ENCODE data around the gene IMMT. TPM values are rescaled to one million over a fixed set of nuclear protein-coding genes. Genes with fewer than 3 reads are reported as not detected.

Gene IMMT
- total RNA-seq, 1 donor from 2014 or later: 93.3 TPM

- no peak overlapping the region for H3K9ac ChIP-seq
- H3K4me3 ChIP-seq: no peak overlapping the region
- H3K36me3 ChIP-seq: peaks cover 18% of the 10 kb centered on the region
- no peak overlapping the region for H3K4me3 Mint-ChIP-seq
- no peak overlapping the region for H3K27ac ChIP-seq
- no peaks in the 10 kb centered on the region for H3K9me3 Mint-ChIP-seq
- H3K9me3 ChIP-seq (ENCODE audit: low read depth): no peaks in the 10 kb centered on the region
- H3K27me3 ChIP-seq: no peaks in the 10 kb centered on the region
- peaks cover 2% of the 10 kb centered on the region for H3K27me3 Mint-ChIP-seq (ENCODE audit: insufficient read depth, low read depth)
- H3K4me2 ChIP-seq: no peak overlapping the region
- peaks cover 27% of the 10 kb centered on the region for H3K79me2 ChIP-seq (ENCODE audit: low read depth)
- no peak for DNase-seq (ENCODE audit: low spot score)
- H2AFZ ChIP-seq (replicated peaks): no peak overlapping the region
- no peaks in the 10 kb centered on the region for H3F3A ChIP-seq (ENCODE audit: low read depth)
- H3K27ac Mint-ChIP-seq: no peak overlapping the region
- no peaks in the 10 kb centered on the region for H4K20me1 ChIP-seq (ENCODE audit: low read depth)
- H3K4me1 ChIP-seq: no peaks in the 10 kb centered on the region
- TF ChIP-seq, protein P1, sequence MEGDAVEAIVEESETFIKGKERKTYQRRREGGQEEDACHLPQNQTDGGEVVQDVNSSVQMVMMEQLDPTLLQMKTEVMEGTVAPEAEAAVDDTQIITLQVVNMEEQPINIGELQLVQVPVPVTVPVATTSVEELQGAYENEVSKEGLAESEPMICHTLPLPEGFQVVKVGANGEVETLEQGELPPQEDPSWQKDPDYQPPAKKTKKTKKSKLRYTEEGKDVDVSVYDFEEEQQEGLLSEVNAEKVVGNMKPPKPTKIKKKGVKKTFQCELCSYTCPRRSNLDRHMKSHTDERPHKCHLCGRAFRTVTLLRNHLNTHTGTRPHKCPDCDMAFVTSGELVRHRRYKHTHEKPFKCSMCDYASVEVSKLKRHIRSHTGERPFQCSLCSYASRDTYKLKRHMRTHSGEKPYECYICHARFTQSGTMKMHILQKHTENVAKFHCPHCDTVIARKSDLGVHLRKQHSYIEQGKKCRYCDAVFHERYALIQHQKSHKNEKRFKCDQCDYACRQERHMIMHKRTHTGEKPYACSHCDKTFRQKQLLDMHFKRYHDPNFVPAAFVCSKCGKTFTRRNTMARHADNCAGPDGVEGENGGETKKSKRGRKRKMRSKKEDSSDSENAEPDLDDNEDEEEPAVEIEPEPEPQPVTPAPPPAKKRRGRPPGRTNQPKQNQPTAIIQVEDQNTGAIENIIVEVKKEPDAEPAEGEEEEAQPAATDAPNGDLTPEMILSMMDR (IDR thresholded peaks at IDR 0.05): no peak
- TF ChIP-seq EZH2phosphoT487 (IDR thresholded peaks at IDR 0.05) (no peak), EZH2 (IDR thresholded peaks at IDR 0.05) (no peak)
- peaks cover 23% of the 10 kb centered on the region for H3K36me3 Mint-ChIP-seq
- no peaks in the 10 kb centered on the region for H3K4me1 Mint-ChIP-seq
Measured at GRCh38 chr2:86094229-86094628, 101.0 kb downstream of the IMMT start.

Small RNA genes within 50 kb of the gene (microRNA-seq; reads per million reads assigned to microRNA genes)
- gene MIR4779: not detected

Small RNA genes within 50 kb of the gene (small RNA-seq; reads per million reads assigned to genes)
- gene MIR4779 (not detected), gene RF00019 (not detected), gene SNORD94 (273 reads per million, percentile 99 among the genes with 10 or more reads in this experiment)

Other genes starting within 250 kb of the IMMT start
- gene POLR1A, start 89.6 kb downstream of the IMMT start, total RNA-seq (ENCODE audit: low replicate concordance): 23.8 and 25.4 TPM in 2 replicates
- 195 and 269 TPM in 2 replicates for gene PTCD3, start 89.2 kb downstream of the IMMT start, total RNA-seq (ENCODE audit: low replicate concordance)
- 24.8 and 38.1 TPM in 2 replicates for gene MRPL35, start 4.0 kb upstream of the IMMT start, total RNA-seq (ENCODE audit: low replicate concordance)
- 0.88 and 0.93 TPM in 2 replicates for gene REEP1, start 142.2 kb upstream of the IMMT start, total RNA-seq (ENCODE audit: low replicate concordance)
- 63.2 and 84.9 TPM in 2 replicates for gene KDM3A, start 245.9 kb upstream of the IMMT start, total RNA-seq (ENCODE audit: low replicate concordance)

Data from neural progenitor cell (in vitro differentiated cells).